Heart left ventricle (tissue), 16 donors: ENCODE results near the gene ERN1. TPM values are rescaled to one million over a fixed set of nuclear protein-coding genes. Genes with fewer than 3 reads are reported as not detected.

Experiments
- ATAC-seq, 4 donors: fragments of 200-7000 bp; cut with Tn5 transposase; one replicate each; pipeline ENCODE4 v1.9.1; 2020 to 2022; ENCODE audit warnings: moderate library complexity in 4 of 4, mild to moderate bottlenecking in 3 of 4, moderate number of reproducible peaks in 1 of 4
- DNase-seq, 5 donors: peaks; one replicate each; pipeline ENCODE4 v3.0.0-alpha.2; 2020
- H3K27ac ChIP-seq, 12 donors: fragments of 200-600 bp; sonication (generic) in 4 of 12; one replicate each; pipeline versions ENCODE4 v1.5.0 to v1.8.0; 2016 to 2022; ENCODE audit warnings: mild to moderate bottlenecking in 2 of 12
- H3K27me3 ChIP-seq, 9 donors: fragments of 200-600 bp; sonication (generic) in 2 of 9; one replicate each; pipeline versions ENCODE4 v1.5.1 to v1.8.0; 2016 to 2022; ENCODE audit warnings: mild to moderate bottlenecking in 3 of 9
- H3K36me3 ChIP-seq, 9 donors: fragments of 200-600 bp; sonication (generic) in 2 of 9; one replicate each; pipeline versions ENCODE4 v1.5.0 to v1.8.0; 2018 to 2022; ENCODE audit warnings: mild to moderate bottlenecking in 2 of 9
- H3K4me1 ChIP-seq, 12 donors: fragments of 200-600 bp; sonication (generic) in 4 of 12; one replicate each; pipeline versions ENCODE4 v1.5.0 to v1.8.0; 2016 to 2022; ENCODE audit warnings: mild to moderate bottlenecking in 3 of 12
- H3K4me3 ChIP-seq, 12 donors: fragments of 200-600 bp; sonication (generic) in 4 of 12; one replicate each; pipeline versions ENCODE4 v1.5.0 to v1.8.0; 2017 to 2022; ENCODE audit warnings: mild to moderate bottlenecking in 9 of 12, moderate library complexity in 4 of 12
- H3K9me3 ChIP-seq, 12 donors: fragments of 200-600 bp; sonication (generic) in 4 of 12; one replicate each; pipeline versions ENCODE4 v1.5.0 to v1.8.0; 2016 to 2022; ENCODE audit warnings: mild to moderate bottlenecking in 1 of 12
- CTCF ChIP-seq, 12 donors: fragments of 200-600 bp; sonication (generic) in 4 of 12; IDR thresholded peaks; one replicate each; pipeline versions ENCODE4 v1.5.0 to v1.8.0; 2018 to 2022; ENCODE audit warnings: antibody characterized with exemption in 12 of 12, mild to moderate bottlenecking in 5 of 12
- POLR2A ChIP-seq, 2 donors: fragments of 450-650 bp; IDR thresholded peaks; one replicate each; pipeline ENCODE4 v1.6.1; 2017; ENCODE audit warnings: antibody characterized with exemption in 2 of 2, mild to moderate bottlenecking in 2 of 2, moderate library complexity in 2 of 2
- WGBS, 4 donors: extraction: QIAGEN DNeasy Blood & Tissue Kit in 2 of 4; methylation state at CpG; one replicate each; pipeline versions ENCODE4 v1.1.5 to v1.1.7; 2013 to 2018; 5-methylcytosine and 5-hydroxymethylcytosine counted together
- intact Hi-C, 10 donors: fragments of 100-400 bp; cut with DNase I; formaldehyde crosslinking; loops; one replicate each; pipeline versions ENCODE4 v1.11.1 to v1.14.2; 2022
- polyA plus RNA-seq, 2 donors: library from polyadenylated mRNA; stranded (reverse); fragments of 200-250 nt; gene quantifications; one replicate each; pipeline ENCODE4 v1.2.3, GENCODE V29; 2013
- total RNA-seq, 9 donors: library from RNA; depleted of rRNA in 2 of 9; stranded (reverse); fragments of >200 nt in 2 of 9; fragmentation: NEBNext Ultra II Directional in 3 of 9; extraction: Animal tissue kit (Norgen Biotek cat#: 25700) in 3 of 9; gene quantifications; one replicate each; pipeline versions ENCODE4 v1.1.0 to v1.2.4, GENCODE V29; 2016 to 2023
- donor health status: ischemic (EF 13 %, LVEDD 7.1; RV severe dilation, severe dysfunction).
- donor health status: healthy with polysubstance abuse.
- donor health status: DM: no; HTN: yes; CAD: no.
- donor health status: DM: no; HTN: no; CAD: no.
- donor health status: ischemic (EF 25% LVEDD 6.9; RV normal size, moderate dysfunction).
- donor health status: ischemic (EF 25% LVEDD 5.7; RV mildly dilated, moderate dysfunction).
- donor health status: healthy.
- donor health status: DM: yes; HTN: yes; CAD: no.
- donor health status: ischemic (EF 35%, LVEDD 5.7; RV mildly dilated, moderate dysfunction).
- donor health status: nonischemic (EF 11% LVEDD 7.7; RV severe dilation, severe dysfunction).
- donor health status: DM: yes; HTN: yes; CAD: no.
- donor health status: PGD.
- donor health status: ischemic (EF 29% LVEDD 5.4; RV normal size, mild dysfunction).
- donor health status: nonischemic (EF 23%, LVEDD 6.1; RV moderate dilation, normal function).

The ERN1 gene
- total and polyA plus RNA-seq, 11 donors: 1.5 to 18.7 (median 7.4) TPM

- intact Hi-C loops: loop anchor here in 9 of 10 donors (1.0 to 5.0 kb wide), 9 partner anchors 43 to 135 kb away; partner anchors contain the start of gene TEX2 (in 6 of the 9)
- WGBS, 4 donors: 26 to 34% (median 28%) methylated on average over 15 of the region's 15 CpGs
- Histone ChIP-seq H3K36me3 (peaks cover 0 to 34% (median 17%) of the 10 kb centered on the region in 9 donors), H3K27ac (peak overlapping the region; percentile 90 to 100 (median 97)), H3K27me3 (no peaks in the 10 kb centered on the region), H3K4me3 (peak overlapping the region; percentile 58 to 97 (median 82)), H3K4me1 (peaks cover 3 to 55% (median 43%) of the 10 kb centered on the region in 12 donors), H3K9me3 (no peaks in the 10 kb centered on the region)
- no peak for DNase-seq
- no peak for ATAC-seq
- no peak for TF ChIP-seq POLR2A (IDR thresholded peaks at IDR 0.05)
- no peak for TF ChIP-seq CTCF (IDR thresholded peaks at IDR 0.05)
Observed at GRCh38 chr17:64147110-64148016, 17.4 kb upstream of the ERN1 start.

- Histone ChIP-seq H3K27me3 (no peaks in the 10 kb centered on the region), H3K36me3 (peaks cover 0 to 30% (median 13%) of the 10 kb centered on the region in 9 donors), H3K4me1 (peaks cover 0 to 47% (median 35%) of the 10 kb centered on the region in 12 donors), H3K27ac (peak overlapping the region; percentile 90 to 100 (median 97)), H3K9me3 (no peaks in the 10 kb centered on the region), H3K4me3 (peak overlapping the region; percentile 58 to 97 (median 82))
- DNase-seq: peak; percentile 70 to 76 (median 74)
- intact Hi-C loops: loop anchor here in 8 of 10 donors (1.0 to 5.0 kb wide), 7 partner anchors 44 to 136 kb away; partner anchors contain the start of gene TEX2 (in 6 of the 8)
- TF ChIP-seq POLR2A (IDR thresholded peaks at IDR 0.05) (no peak), CTCF (IDR thresholded peaks at IDR 0.05) (no peak)
- WGBS, 4 donors: 2 to 5% (median 2%) methylated on average over 19 to 34 of the region's 34 CpGs
- peak; percentile 17 to 57 (median 48) for ATAC-seq
Observed at GRCh38 chr17:64146418-64147109, 16.6 kb upstream of the ERN1 start.

GRCh38 chr17:64145751-64146417, 15.9 kb upstream of the ERN1 start:
- 0% methylated on average over 40 to 51 of the region's 51 CpGs for WGBS, 4 donors
- intact Hi-C loops: loop anchor here in 8 of 10 donors (1.0 to 5.0 kb wide), 7 partner anchors 16 to 136 kb away; partner anchors contain the start of genes TEX2 (in 6 of the 8) and ERN1 (in 1 of the 8)
- Histone ChIP-seq H3K9me3 (no peaks in the 10 kb centered on the region), H3K4me1 (peaks cover 0 to 41% (median 30%) of the 10 kb centered on the region in 12 donors), H3K27ac (peak overlapping the region; percentile 90 to 100 (median 97)), H3K36me3 (peaks cover 0 to 27% (median 13%) of the 10 kb centered on the region in 9 donors), H3K27me3 (no peaks in the 10 kb centered on the region), H3K4me3 (peak overlapping the region; percentile 58 to 97 (median 82))
- TF ChIP-seq POLR2A (IDR thresholded peaks at IDR 0.05): peak; percentile 86 to 98
- TF ChIP-seq CTCF (IDR thresholded peaks at IDR 0.05): peak in 1 of 12 donors; percentile 5
- ATAC-seq (peak; percentile 95 to 97 (median 96)), DNase-seq (peak; percentile 96 to 99 (median 98))
